Neuronal stem cell (in vitro differentiated cells): ENCODE measurements around the gene PRAMEF2.
"Not testable (repeated sequence)": the region's sequence is repeated elsewhere in the genome, so short reads cannot be mapped to it uniquely, and the experiment has no call there.

ENCODE experiments used
- DNase-seq: peaks from one replicate; pipeline ENCODE4 v3.0.0-alpha.2; 2013; ENCODE audit warnings: low spot score
- H2AFZ ChIP-seq: one replicate; pipeline ENCODE4 v1.6.1; 2013; ENCODE audit warnings: mild to moderate bottlenecking, low read length, inconsistent platforms
- H2AK5ac ChIP-seq: 2 replicates; pipeline ENCODE4 v1.6.1; 2013; ENCODE audit warnings: low read depth, mild to moderate bottlenecking, inconsistent platforms, low read length, moderate library complexity, mixed read lengths
- H2BK120ac ChIP-seq: 2 replicates; pipeline ENCODE4 v1.6.1; 2013; ENCODE audit warnings: low read depth, mild to moderate bottlenecking, inconsistent platforms, low read length, moderate library complexity, mixed read lengths
- H2BK12ac ChIP-seq: one replicate; pipeline ENCODE4 v1.6.1; 2013; ENCODE audit warnings: low read length, inconsistent platforms
- H2BK15ac ChIP-seq: 2 replicates; pipeline ENCODE4 v1.6.1; 2013; ENCODE audit warnings: mild to moderate bottlenecking, low read length, inconsistent platforms, mixed read lengths
- H2BK5ac ChIP-seq: one replicate; pipeline ENCODE4 v1.6.1; 2013; ENCODE audit warnings: inconsistent platforms, mild to moderate bottlenecking, low read length, moderate library complexity
- H3K14ac ChIP-seq: one replicate; pipeline ENCODE4 v1.6.1; 2013; ENCODE audit warnings: low read length, inconsistent platforms
- H3K18ac ChIP-seq: 2 replicates; pipeline ENCODE4 v1.6.1; 2013; ENCODE audit warnings: low read length, inconsistent platforms
- H3K23ac ChIP-seq: 2 replicates; pipeline ENCODE4 v1.6.1; 2013; ENCODE audit warnings: low read depth, mild to moderate bottlenecking, mixed read lengths, low read length, inconsistent platforms; ENCODE audit not compliant: poor library complexity
- H3K27ac ChIP-seq: replicated peaks from 3 replicates; pipeline ENCODE4 v1.5.1; 2013; ENCODE audit warnings: low read length, inconsistent platforms
- H3K27me3 ChIP-seq, 3 experiments: 2 replicates each; pipeline ENCODE4 v1.6.1; 2013; ENCODE audit warnings: low read length in 3 of 3, mild to moderate bottlenecking in 2 of 3, inconsistent platforms in 1 of 3, low read depth in 1 of 3, mixed read lengths in 1 of 3, moderate library complexity in 1 of 3; ENCODE audit not compliant: control insufficient read depth in 3 of 3, insufficient read depth in 3 of 3
- H3K36me3 ChIP-seq, 2 donors: replicated peaks in 1 of 2; 2 replicates each; pipeline ENCODE4 v1.6.1; 2013; ENCODE audit warnings: low read length in 2 of 2; ENCODE audit not compliant: control insufficient read depth in 2 of 2, insufficient read depth in 2 of 2
- H3K4ac ChIP-seq: 2 replicates; pipeline ENCODE4 v1.6.1; 2013; ENCODE audit warnings: inconsistent platforms, mild to moderate bottlenecking, low read length, moderate library complexity
- H3K4me1 ChIP-seq, 2 donors: 1 replicate in 1 of 2; 2 replicates in 1 of 2; pipeline ENCODE4 v1.6.1; 2013; ENCODE audit warnings: low read length in 2 of 2, low read depth in 1 of 2; ENCODE audit not compliant: control insufficient read depth in 2 of 2, insufficient read depth in 1 of 2
- H3K4me2 ChIP-seq: one replicate; pipeline ENCODE4 v1.6.1; 2013; ENCODE audit warnings: mild to moderate bottlenecking, low read length, inconsistent platforms; ENCODE audit not compliant: insufficient read depth, poor library complexity, severe bottlenecking
- H3K4me3 ChIP-seq, 2 donors: 2 replicates each; pipeline ENCODE4 v1.5.1; 2013; ENCODE audit warnings: low read length in 2 of 2, mild to moderate bottlenecking in 2 of 2, inconsistent platforms in 1 of 2, moderate library complexity in 1 of 2
- H3K79me1 ChIP-seq: one replicate; pipeline ENCODE4 v1.6.1; 2013; ENCODE audit warnings: low read depth, mild to moderate bottlenecking, inconsistent platforms, low read length, moderate library complexity
- H3K9ac ChIP-seq: one replicate; pipeline ENCODE4 v1.6.1; 2013; ENCODE audit warnings: mild to moderate bottlenecking, low read depth, low read length, inconsistent platforms; ENCODE audit not compliant: poor library complexity
- H3K9me3 ChIP-seq, 2 donors: replicated peaks in 1 of 2; 2 replicates each; pipeline versions ENCODE3 to v1.6.1; 2013; ENCODE audit warnings: low read length in 2 of 2, mild to moderate bottlenecking in 2 of 2, inconsistent platforms in 1 of 2, low read depth in 1 of 2, mixed read lengths in 1 of 2, moderate library complexity in 1 of 2; ENCODE audit not compliant: control insufficient read depth in 2 of 2, insufficient read depth in 1 of 2
- H4K8ac ChIP-seq: one replicate; pipeline ENCODE4 v1.6.1; 2013; ENCODE audit warnings: low read depth, mild to moderate bottlenecking, inconsistent platforms, low read length, moderate library complexity
- H4K91ac ChIP-seq: one replicate; pipeline ENCODE4 v1.6.1; 2013; ENCODE audit warnings: low read length, low read depth, mild to moderate bottlenecking, inconsistent platforms; ENCODE audit not compliant: poor library complexity
- WGBS, 2 donors: extraction: QIAGEN DNeasy Blood & Tissue Kit; methylation state at CpG; one replicate each; pipeline ENCODE4 v1.1.7; 2013; ENCODE audit warnings: missing lambda C conversion rate in 2 of 2, mixed read lengths in 1 of 2; ENCODE audit not compliant: insufficient read length in 2 of 2, insufficient replicate concordance in 1 of 2; ENCODE audit errors: extremely low coverage in 2 of 2; 5-methylcytosine and 5-hydroxymethylcytosine counted together

Gene PRAMEF2

DNA sequence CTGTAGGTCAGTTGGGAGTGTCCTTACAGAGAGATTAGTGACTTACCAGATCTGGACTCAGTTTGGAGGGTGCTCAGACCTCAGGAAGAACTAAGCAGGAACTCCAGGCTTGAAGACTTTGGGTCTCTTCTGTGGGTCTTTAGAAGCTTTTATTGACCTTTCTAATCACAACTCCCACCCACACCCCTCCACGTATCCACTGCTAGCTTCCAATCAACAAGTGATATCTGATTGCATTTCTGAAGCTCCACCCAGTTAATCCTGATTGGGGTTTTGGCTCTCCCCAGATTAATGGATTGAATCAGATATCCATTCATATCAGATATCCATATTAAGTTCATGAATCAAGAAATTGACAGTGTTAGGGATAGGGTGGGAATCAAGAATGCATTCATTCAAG lies 41.3 kb downstream of the PRAMEF2 start, which contains the start of gene PRAMEF10:
Gene PRAMEF10, minus strand, starts transcription at position 101 of the 400 bp plus-strand sequence. CDS start 2,423 bp downstream, outside the sequence.
- H3K4me3 ChIP-seq, H3K4ac ChIP-seq, H3K36me3 ChIP-seq, H2BK5ac ChIP-seq, H3K9ac ChIP-seq, H3K23ac ChIP-seq, H3K79me1 ChIP-seq, H3K4me1 ChIP-seq, H2BK15ac ChIP-seq, H2AK5ac ChIP-seq, H3K14ac ChIP-seq, H3K18ac ChIP-seq, H2BK12ac ChIP-seq, H3K27me3 ChIP-seq, H4K8ac ChIP-seq, H3K9me3 ChIP-seq, DNase-seq, H4K91ac ChIP-seq, H3K4me2 ChIP-seq, H3K27ac ChIP-seq, H2AFZ ChIP-seq, H2BK120ac ChIP-seq: not testable (repeated sequence)
- no CpG with 5 or more reads among the region's 1 CpG for WGBS, 2 donors

GRCh38 chr1:12899186-12899585 lies 42.3 kb downstream of the PRAMEF2 start:
- H2BK12ac ChIP-seq, H4K91ac ChIP-seq, H3K9ac ChIP-seq, H3K36me3 ChIP-seq, H3K4me3 ChIP-seq, H3K4ac ChIP-seq, DNase-seq, H2BK5ac ChIP-seq, H2AFZ ChIP-seq, H3K9me3 ChIP-seq, H3K27me3 ChIP-seq, H3K14ac ChIP-seq, H4K8ac ChIP-seq, H3K27ac ChIP-seq, H2BK120ac ChIP-seq, H3K79me1 ChIP-seq, H3K4me1 ChIP-seq, H3K4me2 ChIP-seq, H2AK5ac ChIP-seq, H2BK15ac ChIP-seq, H3K18ac ChIP-seq, H3K23ac ChIP-seq: not testable (repeated sequence)

DNA sequence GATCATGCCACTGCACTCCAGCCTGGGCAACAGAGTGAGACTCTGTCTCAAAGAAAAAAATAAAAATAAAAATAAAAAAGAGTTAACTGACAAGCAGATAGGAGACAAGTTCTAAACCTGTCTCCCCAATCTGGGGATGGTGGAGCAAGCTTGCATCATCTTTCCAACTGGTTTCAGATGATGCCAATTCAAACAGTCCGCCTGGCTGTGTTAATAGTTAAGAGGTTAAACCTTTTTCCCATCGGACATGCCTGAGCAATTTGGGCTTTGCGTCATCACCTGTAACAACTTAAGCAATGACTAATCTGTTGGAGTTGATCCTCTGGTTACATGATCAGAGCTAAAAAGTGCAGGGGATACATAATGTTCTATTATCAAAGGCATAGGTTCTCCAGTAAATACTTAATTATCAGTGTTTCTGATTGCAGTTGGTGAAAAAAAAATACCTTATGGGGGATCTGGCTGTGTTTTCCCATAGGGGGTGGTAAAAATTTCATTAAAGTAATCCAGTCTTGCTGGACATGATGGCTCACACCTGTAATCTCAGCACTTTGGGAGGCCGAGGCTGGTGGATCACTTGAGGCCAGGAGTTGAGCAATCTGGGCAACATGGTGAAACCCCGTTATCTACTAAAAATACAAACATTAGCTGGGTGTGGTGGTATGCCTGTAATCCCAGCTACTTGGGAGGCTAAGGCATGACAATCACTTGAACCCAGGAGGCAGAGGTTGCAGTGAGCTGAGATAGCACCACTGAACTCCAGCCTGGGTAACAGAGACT lies 47.1 kb downstream of the PRAMEF2 start:
- not testable (repeated sequence) for H2AK5ac ChIP-seq, H3K4me2 ChIP-seq, H2BK15ac ChIP-seq, H3K36me3 ChIP-seq, H3K9ac ChIP-seq, H3K4me3 ChIP-seq, H3K14ac ChIP-seq, H2BK5ac ChIP-seq, DNase-seq, H3K79me1 ChIP-seq, H3K27me3 ChIP-seq, H3K9me3 ChIP-seq, H2AFZ ChIP-seq, H2BK120ac ChIP-seq, H3K4ac ChIP-seq, H4K8ac ChIP-seq, H3K23ac ChIP-seq, H3K27ac ChIP-seq, H4K91ac ChIP-seq, H3K18ac ChIP-seq, H2BK12ac ChIP-seq, H3K4me1 ChIP-seq
- no CpG with 5 or more reads among the region's 5 CpGs for WGBS, 2 donors
